GM12873 (cell line): ENCODE data around the gene ACTR8.

Source experiments
- CTCF ChIP-seq: IDR thresholded peaks from 2 replicates; pipeline ENCODE4 v1.5.1; 2012; ENCODE audit warnings: low read depth, mild to moderate bottlenecking, moderate library complexity, low read length, control low read depth; ENCODE audit not compliant: insufficient read depth; ENCODE audit errors: missing control alignments

The ACTR8 gene

GRCh38 chr3:53884623-53885022 lies 2.7 kb upstream of the ACTR8 start:
- TF ChIP-seq CTCF, result no peak

GRCh38 chr3:53883008-53883407 lies 1.1 kb upstream of the ACTR8 start:
- TF ChIP-seq CTCF, result no peak

- no peak for TF ChIP-seq CTCF
Measured at GRCh38 chr3:53880396-53881345, 1.3 kb downstream of the ACTR8 start.

- no peak for TF ChIP-seq CTCF
Measured at GRCh38 chr3:53865732-53866499, 16.0 kb downstream of the ACTR8 start.

GRCh38 chr3:53863145-53863544 lies 18.8 kb downstream of the ACTR8 start:
- TF ChIP-seq CTCF, result no peak

GRCh38 chr3:53862241-53862640 lies 19.7 kb downstream of the ACTR8 start:
- no peak for TF ChIP-seq CTCF

- no peak for TF ChIP-seq CTCF
Measured at GRCh38 chr3:53860196-53860595, 21.8 kb downstream of the ACTR8 start.
